OCI-M2 (cell line): ENCODE measurements around the gene LIMK2.

Source experiments
- DNase-seq: peaks from one replicate; lab custom pipeline; 2025; ENCODE audit not compliant: unreplicated experiment; lab: John Stamatoyannopoulos, UW

Gene LIMK2

DNA sequence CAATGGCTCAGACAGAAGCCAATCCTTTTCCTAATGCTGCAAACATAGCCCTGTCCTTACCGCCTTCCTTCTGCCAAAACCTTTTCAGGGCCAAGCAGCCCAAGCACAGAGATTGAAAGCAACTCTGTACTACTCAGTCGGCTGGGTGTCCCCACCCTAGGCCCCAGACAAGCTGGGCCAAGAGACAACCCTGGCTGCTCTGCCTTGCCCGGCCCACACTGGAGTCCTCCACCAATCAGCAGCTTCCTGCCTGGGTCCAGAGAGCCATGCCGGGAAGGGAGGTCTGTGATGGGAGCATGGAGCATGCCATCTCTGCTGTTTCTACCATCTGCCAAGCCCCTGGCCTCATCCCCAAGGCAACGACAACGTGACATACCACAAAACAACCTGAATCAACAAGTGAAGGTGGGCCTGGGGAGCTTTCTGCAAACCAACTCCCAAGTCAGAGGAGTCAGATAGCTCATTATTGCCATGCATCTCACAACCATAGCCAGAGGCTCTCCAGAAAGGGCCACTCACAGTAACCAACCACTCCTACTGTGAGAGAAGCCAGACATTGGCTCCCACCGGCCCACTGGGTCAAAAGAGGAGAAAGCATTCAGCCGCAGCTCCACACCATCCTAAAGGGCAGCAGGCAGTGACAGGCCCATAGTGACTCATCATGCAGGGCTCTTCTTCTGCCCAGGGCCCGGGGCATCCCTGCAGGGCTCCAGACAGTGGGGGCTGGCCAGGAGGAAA lies 115.9 kb downstream of the LIMK2 start:
- no peak for DNase-seq

DNA sequence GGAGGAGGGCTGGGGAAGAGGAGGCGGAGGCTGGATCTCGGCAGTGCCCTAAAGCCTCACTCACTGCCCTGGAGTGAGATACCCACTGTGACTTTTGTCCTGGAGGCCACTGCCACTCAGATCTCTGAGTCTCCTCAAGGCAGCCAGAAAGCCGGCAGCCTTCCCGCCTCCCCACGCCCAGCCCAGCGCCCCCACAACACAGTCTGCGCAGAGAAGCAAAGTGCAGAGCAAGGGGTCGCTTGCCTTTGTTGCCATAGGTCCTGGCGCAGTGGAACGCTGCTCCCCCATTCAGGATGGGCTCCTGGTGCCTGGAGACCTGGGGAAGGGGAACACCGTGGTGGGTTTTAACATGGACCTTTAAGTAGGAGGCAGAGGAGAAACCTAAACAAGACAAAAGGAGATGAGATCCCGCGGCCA lies 116.5 kb downstream of the LIMK2 start:
- DNase-seq, result no peak

DNA sequence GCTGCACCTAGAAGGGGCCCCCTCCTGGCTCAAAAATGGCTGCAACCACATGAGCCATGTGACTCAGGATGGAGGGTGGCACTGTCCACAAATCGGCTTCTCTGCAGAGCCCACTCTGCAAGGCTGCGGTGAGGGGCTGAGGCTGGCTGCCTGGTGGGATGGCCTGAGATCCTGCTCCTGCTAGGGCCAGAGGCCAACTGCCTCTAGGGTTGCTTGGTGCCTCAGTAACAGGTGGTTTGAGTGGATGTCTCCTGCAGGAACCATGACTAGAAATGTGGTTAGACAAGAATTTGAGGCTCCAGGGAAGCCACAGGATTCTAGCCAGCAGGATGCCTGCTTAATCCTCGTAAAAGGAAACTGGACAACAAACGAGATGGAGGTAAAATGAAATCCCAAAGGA lies 116.9 kb downstream of the LIMK2 start:
- DNase-seq, result no peak
